Measurements from ENCODE around the gene PLD1.

PLD1 gene

DNA sequence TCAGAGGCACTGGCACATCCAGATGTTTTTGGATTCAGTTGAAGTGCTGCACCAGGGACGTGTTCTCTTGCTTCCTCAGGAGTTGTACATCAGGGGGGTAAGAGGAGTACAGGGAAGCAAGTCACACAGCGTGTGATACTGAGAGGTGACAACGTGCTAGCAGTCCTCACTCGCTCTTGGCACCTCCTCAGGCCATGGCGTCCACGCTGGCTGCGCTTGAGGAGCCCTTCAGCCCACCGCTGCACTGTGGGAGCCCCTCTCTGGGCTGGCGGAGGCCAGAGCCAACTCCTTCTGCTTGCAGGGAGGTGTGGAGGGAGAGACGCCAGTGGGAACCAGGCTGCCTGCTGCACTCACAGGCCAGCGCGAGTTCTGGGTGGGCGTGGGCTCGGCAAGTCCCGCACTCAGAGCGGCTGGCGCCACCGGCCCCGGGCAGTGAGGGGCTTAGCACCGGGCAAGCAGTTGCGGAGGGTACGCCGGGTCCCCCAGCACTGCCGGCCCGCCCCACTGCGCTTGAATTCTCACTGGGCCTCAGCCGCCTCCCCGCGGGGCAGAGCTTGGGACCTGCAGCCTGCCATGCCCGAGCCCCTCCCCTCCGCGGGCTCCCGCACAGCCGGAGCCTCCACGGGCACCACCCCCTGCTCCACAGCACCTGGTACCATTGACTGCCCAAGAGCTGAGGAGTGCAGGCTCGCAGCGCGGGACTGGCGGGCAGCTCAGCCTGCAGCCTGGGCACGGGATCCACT is 64.5 kb downstream of the PLD1 start:
- no peak overlapping the region for H3K4me3 ChIP-seq (ENCODE audit: low read depth, low read length)
- no peak overlapping the region for H3K9ac ChIP-seq (ENCODE audit: low read depth, low read length)
- H3K27me3 ChIP-seq (ENCODE audit: control insufficient read depth, insufficient read depth, low read length): no peaks in the 10 kb centered on the region
- H3K9me3 ChIP-seq (ENCODE audit: control insufficient read depth, insufficient read depth, low read length): peaks cover 4% of the 10 kb centered on the region
- H3K36me3 ChIP-seq (ENCODE audit: control insufficient read depth, insufficient read depth, low read length): no peaks in the 10 kb centered on the region
- H3K4me1 ChIP-seq (ENCODE audit: control insufficient read depth, insufficient read depth, low read length): peaks cover 9% of the 10 kb centered on the region

- no peaks in the 10 kb centered on the region for H3K36me3 ChIP-seq (ENCODE audit: control insufficient read depth, insufficient read depth, low read length)
- H3K9me3 ChIP-seq (ENCODE audit: control insufficient read depth, insufficient read depth, low read length): peaks cover 4% of the 10 kb centered on the region
- peaks cover 7% of the 10 kb centered on the region for H3K4me1 ChIP-seq (ENCODE audit: control insufficient read depth, insufficient read depth, low read length)
- H3K4me3 ChIP-seq (ENCODE audit: low read depth, low read length): no peak overlapping the region
- no peaks in the 10 kb centered on the region for H3K27me3 ChIP-seq (ENCODE audit: control insufficient read depth, insufficient read depth, low read length)
- H3K9ac ChIP-seq (ENCODE audit: low read depth, low read length): no peak overlapping the region
Observed at GRCh38 chr3:171744158-171744741, 66.0 kb downstream of the PLD1 start.

DNA sequence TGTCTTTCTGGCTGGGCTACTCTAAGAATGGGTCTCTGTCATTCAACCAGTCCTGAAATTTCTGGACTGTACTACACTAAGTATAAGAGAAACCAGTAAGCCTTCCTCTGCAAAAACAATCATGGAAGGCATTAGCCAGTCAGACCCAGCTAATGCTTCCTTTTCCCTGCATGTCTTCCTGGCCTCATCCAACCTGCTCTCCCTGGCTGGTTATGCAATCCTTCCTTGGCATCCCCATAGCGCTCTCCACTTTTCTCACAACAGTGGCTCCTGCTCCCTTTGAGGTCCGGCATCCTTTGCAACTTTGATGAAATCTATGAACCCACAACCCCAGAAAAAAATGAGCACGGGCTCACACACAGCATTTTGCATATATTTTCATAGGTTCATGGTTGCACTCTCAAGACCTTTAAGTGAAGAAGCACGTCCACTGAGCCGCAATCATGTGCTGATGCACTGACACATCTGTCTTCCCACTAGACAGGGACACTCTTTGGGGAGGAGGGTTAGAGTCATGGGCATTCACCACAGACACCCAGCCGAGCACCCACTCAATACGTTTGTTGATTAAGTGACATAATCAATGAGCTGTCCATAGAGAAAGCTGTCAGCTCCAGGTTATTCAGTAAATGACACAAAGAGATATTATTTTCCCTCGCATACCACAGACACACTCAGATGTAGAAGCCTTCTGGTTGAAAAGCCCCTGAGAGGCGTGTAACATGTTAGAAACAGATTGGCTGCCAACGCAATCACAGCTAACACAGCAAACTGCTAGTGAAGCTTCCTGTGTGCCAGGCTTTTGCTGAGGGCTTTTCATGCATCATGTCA is 66.7 kb downstream of the PLD1 start:
- Histone ChIP-seq H3K9me3 (ENCODE audit: control insufficient read depth, insufficient read depth, low read length) (peaks cover 4% of the 10 kb centered on the region), H3K4me1 (ENCODE audit: control insufficient read depth, insufficient read depth, low read length) (peaks cover 6% of the 10 kb centered on the region), H3K27me3 (ENCODE audit: control insufficient read depth, insufficient read depth, low read length) (no peaks in the 10 kb centered on the region), H3K36me3 (ENCODE audit: control insufficient read depth, insufficient read depth, low read length) (no peaks in the 10 kb centered on the region), H3K4me3 (ENCODE audit: low read depth, low read length) (no peak overlapping the region), H3K9ac (ENCODE audit: low read depth, low read length) (no peak overlapping the region)

DNA sequence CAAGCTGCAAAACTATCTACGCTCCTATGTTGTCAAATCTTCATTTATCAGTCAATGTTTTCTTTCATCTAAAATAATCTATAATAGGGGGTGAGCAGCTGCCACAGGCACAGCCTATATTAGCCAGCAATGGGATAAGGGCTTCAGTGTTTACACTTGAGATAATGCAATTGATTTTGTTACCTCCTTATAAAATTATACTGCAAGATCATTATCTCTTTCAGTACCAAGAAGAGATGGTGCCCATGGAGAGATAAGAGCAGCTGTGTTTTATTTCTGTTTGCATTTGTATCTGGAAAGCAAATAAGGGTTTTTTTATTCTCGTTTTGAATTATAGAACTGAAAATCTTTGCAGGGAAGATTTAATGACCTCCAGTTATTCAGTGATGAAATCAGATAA is 68.9 kb downstream of the PLD1 start:
- Histone ChIP-seq H3K36me3 (ENCODE audit: control insufficient read depth, insufficient read depth, low read length) (no peaks in the 10 kb centered on the region), H3K27me3 (ENCODE audit: control insufficient read depth, insufficient read depth, low read length) (no peaks in the 10 kb centered on the region), H3K9ac (ENCODE audit: low read depth, low read length) (no peak overlapping the region), H3K4me1 (ENCODE audit: control insufficient read depth, insufficient read depth, low read length) (peaks cover 2% of the 10 kb centered on the region), H3K4me3 (ENCODE audit: low read depth, low read length) (no peak overlapping the region), H3K9me3 (ENCODE audit: control insufficient read depth, insufficient read depth, low read length) (peaks cover 4% of the 10 kb centered on the region)

GRCh38 chr3:171736556-171736955 is 73.7 kb downstream of the PLD1 start:
- Histone ChIP-seq H3K36me3 (ENCODE audit: control insufficient read depth, insufficient read depth, low read length) (no peaks in the 10 kb centered on the region), H3K4me1 (ENCODE audit: control insufficient read depth, insufficient read depth, low read length) (peaks cover 10% of the 10 kb centered on the region), H3K27me3 (ENCODE audit: control insufficient read depth, insufficient read depth, low read length) (no peaks in the 10 kb centered on the region), H3K9ac (ENCODE audit: low read depth, low read length) (no peak overlapping the region), H3K4me3 (ENCODE audit: low read depth, low read length) (no peak overlapping the region), H3K9me3 (ENCODE audit: control insufficient read depth, insufficient read depth, low read length) (no peaks in the 10 kb centered on the region)

GRCh38 chr3:171733561-171733960 is 76.7 kb downstream of the PLD1 start:
- Histone ChIP-seq H3K9ac (ENCODE audit: low read depth, low read length) (no peak overlapping the region), H3K36me3 (ENCODE audit: control insufficient read depth, insufficient read depth, low read length) (no peaks in the 10 kb centered on the region)

GRCh38 chr3:171732756-171733155 is 77.5 kb downstream of the PLD1 start:
- Histone ChIP-seq H3K4me1 (ENCODE audit: control insufficient read depth, insufficient read depth, low read length) (peaks cover 10% of the 10 kb centered on the region), H3K36me3 (ENCODE audit: control insufficient read depth, insufficient read depth, low read length) (no peaks in the 10 kb centered on the region), H3K27me3 (ENCODE audit: control insufficient read depth, insufficient read depth, low read length) (no peaks in the 10 kb centered on the region), H3K4me3 (ENCODE audit: low read depth, low read length) (no peak overlapping the region), H3K9ac (ENCODE audit: low read depth, low read length) (no peak overlapping the region), H3K9me3 (ENCODE audit: control insufficient read depth, insufficient read depth, low read length) (no peaks in the 10 kb centered on the region)

More at GRCh38 chr3:171733561-171733960, 76.7 kb downstream of the PLD1 start:
- no peaks in the 10 kb centered on the region for H3K9me3 ChIP-seq (ENCODE audit: control insufficient read depth, insufficient read depth, low read length)
- H3K4me3 ChIP-seq (ENCODE audit: low read depth, low read length): no peak overlapping the region
- H3K4me1 ChIP-seq (ENCODE audit: control insufficient read depth, insufficient read depth, low read length): peaks cover 10% of the 10 kb centered on the region
- H3K27me3 ChIP-seq (ENCODE audit: control insufficient read depth, insufficient read depth, low read length): no peaks in the 10 kb centered on the region

DNA sequence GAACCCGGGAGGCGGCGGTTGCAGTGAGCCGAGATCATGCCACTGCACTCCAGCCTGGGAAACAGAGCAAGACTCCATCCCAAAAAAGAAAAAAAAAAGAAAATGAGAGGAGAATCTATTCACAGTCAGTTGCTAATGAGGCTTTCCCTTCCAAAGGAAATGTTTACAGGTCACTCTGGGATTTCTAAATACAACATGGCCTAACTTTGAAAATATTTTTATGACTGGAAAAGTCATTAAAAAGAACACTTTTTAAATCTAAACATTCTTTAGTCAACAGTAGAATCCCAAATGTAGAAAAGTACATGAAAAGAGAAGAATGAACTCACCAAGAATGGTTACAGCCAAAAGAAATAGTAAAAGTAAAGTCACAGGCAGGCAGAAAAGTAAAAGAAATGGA is 78.6 kb downstream of the PLD1 start:
- Histone ChIP-seq H3K4me3 (ENCODE audit: low read depth, low read length) (no peak overlapping the region), H3K9ac (ENCODE audit: low read depth, low read length) (no peak overlapping the region), H3K9me3 (ENCODE audit: control insufficient read depth, insufficient read depth, low read length) (no peaks in the 10 kb centered on the region), H3K27me3 (ENCODE audit: control insufficient read depth, insufficient read depth, low read length) (no peaks in the 10 kb centered on the region), H3K36me3 (ENCODE audit: control insufficient read depth, insufficient read depth, low read length) (no peaks in the 10 kb centered on the region), H3K4me1 (ENCODE audit: control insufficient read depth, insufficient read depth, low read length) (peaks cover 16% of the 10 kb centered on the region)

- Histone ChIP-seq H3K9me3 (ENCODE audit: control insufficient read depth, insufficient read depth, low read length) (no peaks in the 10 kb centered on the region), H3K9ac (ENCODE audit: low read depth, low read length) (no peak overlapping the region), H3K27me3 (ENCODE audit: control insufficient read depth, insufficient read depth, low read length) (no peaks in the 10 kb centered on the region), H3K36me3 (ENCODE audit: control insufficient read depth, insufficient read depth, low read length) (no peaks in the 10 kb centered on the region), H3K4me1 (ENCODE audit: control insufficient read depth, insufficient read depth, low read length) (peaks cover 16% of the 10 kb centered on the region), H3K4me3 (ENCODE audit: low read depth, low read length) (no peak overlapping the region)
Observed at GRCh38 chr3:171729452-171730334, 80.6 kb downstream of the PLD1 start.

- H3K27me3 ChIP-seq (ENCODE audit: control insufficient read depth, insufficient read depth, low read length): no peaks in the 10 kb centered on the region
- H3K9me3 ChIP-seq (ENCODE audit: control insufficient read depth, insufficient read depth, low read length): no peaks in the 10 kb centered on the region
- no peak overlapping the region for H3K4me3 ChIP-seq (ENCODE audit: low read depth, low read length)
- H3K4me1 ChIP-seq (ENCODE audit: control insufficient read depth, insufficient read depth, low read length): peaks cover 15% of the 10 kb centered on the region
- no peaks in the 10 kb centered on the region for H3K36me3 ChIP-seq (ENCODE audit: control insufficient read depth, insufficient read depth, low read length)
- H3K9ac ChIP-seq (ENCODE audit: low read depth, low read length): no peak overlapping the region
Observed at GRCh38 chr3:171727288-171727687, 83.0 kb downstream of the PLD1 start.

- Histone ChIP-seq H3K36me3 (ENCODE audit: control insufficient read depth, insufficient read depth, low read length) (no peaks in the 10 kb centered on the region), H3K9me3 (ENCODE audit: control insufficient read depth, insufficient read depth, low read length) (no peaks in the 10 kb centered on the region), H3K9ac (ENCODE audit: low read depth, low read length) (no peak overlapping the region), H3K27me3 (ENCODE audit: control insufficient read depth, insufficient read depth, low read length) (no peaks in the 10 kb centered on the region), H3K4me3 (ENCODE audit: low read depth, low read length) (no peak overlapping the region), H3K4me1 (ENCODE audit: control insufficient read depth, insufficient read depth, low read length) (peaks cover 23% of the 10 kb centered on the region)
Observed at GRCh38 chr3:171718493-171719185, 91.6 kb downstream of the PLD1 start.
